ENCODE data around the gene RTKN2. TPM values are rescaled to one million over a fixed set of nuclear protein-coding genes. Genes with fewer than 3 reads are reported as not detected.

The RTKN2 gene
- total RNA-seq, 4 donors from 2014 or later: 12.0 TPM; not detected in 3

GRCh38 chr10:62170732-62171131 is 97.9 kb downstream of the RTKN2 start:
- Histone ChIP-seq H3K27me3 (no peaks in the 10 kb centered on the region), H3K4me1 (no peaks in the 10 kb centered on the region), H3K36me3 (no peaks in the 10 kb centered on the region), H3K9me3 (no peaks in the 10 kb centered on the region), H3K4me3 (no peak overlapping the region), H3K27ac (no peak overlapping the region)
- TF ChIP-seq POLR2A (IDR thresholded peaks at IDR 0.05): no peak
- TF ChIP-seq, protein P1, sequence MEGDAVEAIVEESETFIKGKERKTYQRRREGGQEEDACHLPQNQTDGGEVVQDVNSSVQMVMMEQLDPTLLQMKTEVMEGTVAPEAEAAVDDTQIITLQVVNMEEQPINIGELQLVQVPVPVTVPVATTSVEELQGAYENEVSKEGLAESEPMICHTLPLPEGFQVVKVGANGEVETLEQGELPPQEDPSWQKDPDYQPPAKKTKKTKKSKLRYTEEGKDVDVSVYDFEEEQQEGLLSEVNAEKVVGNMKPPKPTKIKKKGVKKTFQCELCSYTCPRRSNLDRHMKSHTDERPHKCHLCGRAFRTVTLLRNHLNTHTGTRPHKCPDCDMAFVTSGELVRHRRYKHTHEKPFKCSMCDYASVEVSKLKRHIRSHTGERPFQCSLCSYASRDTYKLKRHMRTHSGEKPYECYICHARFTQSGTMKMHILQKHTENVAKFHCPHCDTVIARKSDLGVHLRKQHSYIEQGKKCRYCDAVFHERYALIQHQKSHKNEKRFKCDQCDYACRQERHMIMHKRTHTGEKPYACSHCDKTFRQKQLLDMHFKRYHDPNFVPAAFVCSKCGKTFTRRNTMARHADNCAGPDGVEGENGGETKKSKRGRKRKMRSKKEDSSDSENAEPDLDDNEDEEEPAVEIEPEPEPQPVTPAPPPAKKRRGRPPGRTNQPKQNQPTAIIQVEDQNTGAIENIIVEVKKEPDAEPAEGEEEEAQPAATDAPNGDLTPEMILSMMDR (IDR thresholded peaks at IDR 0.05): no peak
- intact Hi-C loops (cut with DNase I; ENCODE audit: low total_unique reads): no loop called here
- DNase-seq: no peak

DNA sequence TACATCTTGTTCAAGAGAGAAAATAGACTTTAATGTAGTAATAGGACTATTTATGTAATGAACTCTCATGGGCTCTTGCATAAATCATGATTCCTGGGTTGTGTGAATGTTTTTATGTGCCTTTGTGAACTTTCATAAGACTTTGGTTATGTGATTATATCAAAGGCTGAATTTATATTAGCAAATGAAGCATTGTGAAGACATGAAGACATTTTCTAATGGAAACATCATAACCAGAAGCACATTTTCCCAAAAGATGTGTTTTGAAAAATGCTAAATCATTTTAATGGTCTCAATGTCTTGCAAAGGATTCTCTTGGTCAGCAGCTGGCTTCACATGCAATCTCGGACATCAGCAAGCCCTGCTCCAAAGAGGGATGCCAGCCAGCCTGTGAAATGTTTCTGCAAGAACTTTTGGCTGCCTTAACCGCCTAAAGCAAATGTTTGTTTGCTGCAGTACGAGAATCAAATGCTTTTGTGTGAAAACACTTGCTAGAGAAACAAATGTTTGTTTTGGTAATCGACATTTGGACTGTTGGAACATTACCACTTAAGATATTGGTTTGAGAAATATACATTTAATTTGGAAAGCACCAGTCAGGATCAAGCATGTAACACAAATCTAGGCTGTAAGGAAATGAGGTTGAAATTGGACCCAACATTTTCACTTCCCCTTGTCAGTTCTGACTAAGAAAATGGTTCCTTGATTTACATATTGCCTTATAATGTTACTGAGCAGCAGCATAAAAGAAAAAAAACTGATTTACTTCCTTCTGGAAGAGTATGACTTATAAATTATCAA is 102.1 kb downstream of the RTKN2 start:
- Histone ChIP-seq H3K4me3 (no peak overlapping the region), H3K9me3 (no peaks in the 10 kb centered on the region), H3K27ac (peak overlapping the region; percentile 9 to 20), H3K36me3 (no peaks in the 10 kb centered on the region), H3K27me3 (no peaks in the 10 kb centered on the region), H3K4me1 (no peaks in the 10 kb centered on the region)
- DNase-seq: peak; percentile 40 to 53
- TF ChIP-seq, protein P1 (IDR thresholded peaks at IDR 0.05): no peak
- no peak for TF ChIP-seq POLR2A (IDR thresholded peaks at IDR 0.05)
- intact Hi-C loops (cut with DNase I; ENCODE audit: low total_unique reads): no loop called here

DNA sequence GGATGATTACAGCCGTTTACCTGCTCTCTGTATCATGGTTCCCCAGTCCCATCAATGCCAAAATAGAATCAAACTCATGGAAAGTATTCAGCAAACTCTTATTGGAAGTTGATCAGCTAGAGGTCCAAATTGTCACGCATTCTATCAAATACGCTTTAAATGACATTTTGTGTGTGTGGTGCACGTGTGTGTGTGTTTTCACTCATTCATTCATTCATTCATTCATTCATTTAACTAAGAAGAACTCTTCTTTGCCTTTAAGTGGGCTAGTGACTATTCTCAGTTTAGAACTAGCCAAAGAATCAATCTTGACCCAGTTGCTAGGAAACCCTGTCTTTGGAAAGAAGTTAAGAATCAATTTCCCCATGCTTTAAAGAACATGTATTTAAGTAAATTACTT is 102.8 kb downstream of the RTKN2 start:
- no peak overlapping the region for H3K4me3 ChIP-seq
- no peaks in the 10 kb centered on the region for H3K4me1 ChIP-seq
- no peak for DNase-seq
- H3K36me3 ChIP-seq: no peaks in the 10 kb centered on the region
- H3K9me3 ChIP-seq: no peaks in the 10 kb centered on the region
- peak overlapping the region in 1 of 2 donors; percentile 20 for H3K27ac ChIP-seq
- no peaks in the 10 kb centered on the region for H3K27me3 ChIP-seq
- TF ChIP-seq, protein P1 (IDR thresholded peaks at IDR 0.05): no peak
- no peak for TF ChIP-seq POLR2A (IDR thresholded peaks at IDR 0.05)
- intact Hi-C loops (cut with DNase I; ENCODE audit: low total_unique reads): no loop called here

DNA sequence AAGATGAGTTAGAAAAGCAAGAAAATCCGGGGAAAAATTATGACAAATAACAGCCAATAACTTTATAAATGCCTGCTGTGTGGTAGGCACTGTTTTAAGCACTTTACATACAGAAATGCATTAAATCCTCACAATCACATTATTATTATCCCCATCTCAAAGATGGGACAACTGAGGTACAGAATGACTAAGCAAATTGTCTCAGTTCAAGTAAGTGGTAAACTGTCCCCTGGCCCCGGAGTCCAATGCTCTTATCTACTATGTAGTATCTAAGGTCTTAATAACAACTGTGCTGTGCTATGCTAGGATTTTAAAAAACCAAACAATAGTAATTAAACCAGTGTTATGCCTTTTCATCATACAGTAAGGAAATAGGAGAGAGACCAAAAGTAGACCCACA is 105.6 kb downstream of the RTKN2 start:
- Histone ChIP-seq H3K9me3 (no peaks in the 10 kb centered on the region), H3K27ac (no peak overlapping the region), H3K27me3 (no peaks in the 10 kb centered on the region), H3K4me3 (no peak overlapping the region), H3K4me1 (no peaks in the 10 kb centered on the region), H3K36me3 (no peaks in the 10 kb centered on the region)
- TF ChIP-seq, protein P1 (IDR thresholded peaks at IDR 0.05): no peak
- no peak for TF ChIP-seq POLR2A (IDR thresholded peaks at IDR 0.05)
- DNase-seq: no peak
- intact Hi-C loops (cut with DNase I; ENCODE audit: low total_unique reads): no loop called here

DNA sequence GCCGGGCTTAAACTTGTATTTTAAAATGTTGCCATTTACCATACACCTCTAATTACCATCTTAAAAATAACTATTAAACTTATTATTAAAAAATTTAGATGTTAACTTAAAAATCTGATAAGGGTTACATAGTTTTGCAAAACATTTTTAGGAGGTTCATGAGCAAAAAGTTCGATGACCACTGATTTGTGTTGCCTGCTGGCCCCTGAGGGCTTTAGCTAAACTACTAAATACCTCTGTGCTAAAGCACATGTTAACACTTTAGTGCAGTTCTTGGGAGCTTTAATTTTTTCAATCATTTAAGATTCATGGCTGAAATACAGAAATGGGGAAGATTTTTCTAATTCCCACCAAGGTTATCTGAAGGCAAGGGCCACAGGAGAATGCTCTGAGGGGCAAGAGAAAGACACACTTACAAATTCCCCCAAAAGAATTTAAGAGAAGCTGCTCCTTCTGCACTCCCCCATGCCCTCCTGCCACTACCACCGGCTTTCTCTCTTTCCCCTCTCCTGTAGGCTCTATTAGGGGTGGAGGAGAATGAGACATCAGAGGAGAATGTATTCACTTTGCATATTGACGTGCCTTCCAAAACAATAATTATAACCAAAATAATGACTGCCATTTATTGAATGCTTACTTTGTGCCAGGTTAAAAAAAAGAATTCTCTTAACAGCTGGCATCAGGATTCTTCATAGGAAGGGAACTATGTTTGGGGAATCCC is 106.2 kb downstream of the RTKN2 start:
- Histone ChIP-seq H3K4me1 (no peaks in the 10 kb centered on the region), H3K27me3 (no peaks in the 10 kb centered on the region), H3K4me3 (no peak overlapping the region), H3K9me3 (no peaks in the 10 kb centered on the region), H3K36me3 (no peaks in the 10 kb centered on the region), H3K27ac (no peak overlapping the region)
- no peak for DNase-seq
- intact Hi-C loops (cut with DNase I; ENCODE audit: low total_unique reads): no loop called here
- TF ChIP-seq POLR2A (IDR thresholded peaks at IDR 0.05): no peak
- TF ChIP-seq, protein P1 (IDR thresholded peaks at IDR 0.05): no peak
